Spleen (tissue), 7 donors: ENCODE measurements around the gene CNN2.

Experiments
- POLR2A ChIP-seq, 3 donors: fragments of 450-650 bp; IDR thresholded peaks; one replicate each; pipeline ENCODE4 v1.5.1; 2017; ENCODE audit warnings: antibody characterized with exemption in 3 of 3, mild to moderate bottlenecking in 1 of 3
- POLR2AphosphoS5 ChIP-seq, 3 donors: sonication (generic); formaldehyde crosslinking; IDR thresholded peaks; one replicate each; pipeline ENCODE4 v1.5.1; 2017; ENCODE audit warnings: antibody characterized with exemption in 3 of 3
- TF ChIP-seq, protein P1 (sequence below), 11 experiments: fragments of 200-600 bp in 7 of 11; fragments of 450-650 bp in 4 of 11; sonication (generic) in 4 of 11; IDR thresholded peaks in 8 of 11; conservative IDR thresholded peaks in 3 of 11; 1 replicate in 7 of 11; 2 replicates in 4 of 11; pipeline versions ENCODE4 v1.4.0 to v1.8.0; 2016 to 2021; ENCODE audit warnings: antibody characterized with exemption in 11 of 11, inconsistent platforms in 4 of 11, mild to moderate bottlenecking in 1 of 11
- donor health status: DM: no; HTN: no; CAD: no; lungs with moderate emphysema.
- donor health status: DM: no; HTN: no; CAD: no.
- donor health status: DM: no; HTN: no; CAD: no.

GRCh38 chr19:1063030-1063908 lies 36.9 kb downstream of the CNN2 start:
- TF ChIP-seq, protein P1, sequence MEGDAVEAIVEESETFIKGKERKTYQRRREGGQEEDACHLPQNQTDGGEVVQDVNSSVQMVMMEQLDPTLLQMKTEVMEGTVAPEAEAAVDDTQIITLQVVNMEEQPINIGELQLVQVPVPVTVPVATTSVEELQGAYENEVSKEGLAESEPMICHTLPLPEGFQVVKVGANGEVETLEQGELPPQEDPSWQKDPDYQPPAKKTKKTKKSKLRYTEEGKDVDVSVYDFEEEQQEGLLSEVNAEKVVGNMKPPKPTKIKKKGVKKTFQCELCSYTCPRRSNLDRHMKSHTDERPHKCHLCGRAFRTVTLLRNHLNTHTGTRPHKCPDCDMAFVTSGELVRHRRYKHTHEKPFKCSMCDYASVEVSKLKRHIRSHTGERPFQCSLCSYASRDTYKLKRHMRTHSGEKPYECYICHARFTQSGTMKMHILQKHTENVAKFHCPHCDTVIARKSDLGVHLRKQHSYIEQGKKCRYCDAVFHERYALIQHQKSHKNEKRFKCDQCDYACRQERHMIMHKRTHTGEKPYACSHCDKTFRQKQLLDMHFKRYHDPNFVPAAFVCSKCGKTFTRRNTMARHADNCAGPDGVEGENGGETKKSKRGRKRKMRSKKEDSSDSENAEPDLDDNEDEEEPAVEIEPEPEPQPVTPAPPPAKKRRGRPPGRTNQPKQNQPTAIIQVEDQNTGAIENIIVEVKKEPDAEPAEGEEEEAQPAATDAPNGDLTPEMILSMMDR (IDR thresholded peaks at IDR 0.05 in 8 of 11, conservative IDR thresholded peaks at IDR 0.05 in 3 of 11) = no peak
- TF ChIP-seq POLR2AphosphoS5 (IDR thresholded peaks at IDR 0.05) = no peak
- TF ChIP-seq POLR2A (IDR thresholded peaks at IDR 0.05) = no peak
